ENCODE results near the gene HGFAC. TPM values are rescaled to one million over a fixed set of nuclear protein-coding genes. Genes with fewer than 3 reads are reported as not detected.

Gene HGFAC
- total and polyA plus RNA-seq, 2 of the 13 experiments (the other 11 are each of a cell fraction or from before 2014, with no cell fraction given): 8.5 to 63.6 TPM

- no peak for TF ChIP-seq RFX5 (IDR thresholded peaks at IDR 0.05; ENCODE audit: low read depth, low read length)
- TF ChIP-seq ZBTB33 (CRISPR knock-in tag; IDR thresholded peaks at IDR 0.05): peak; percentile 74
- TF ChIP-seq PRPF4 (IDR thresholded peaks at IDR 0.05; ENCODE audit: low read depth, low read length, poor library complexity, severe bottlenecking): no peak
- TF ChIP-seq PBX3 (CRISPR knock-in tag; IDR thresholded peaks at IDR 0.05; ENCODE audit: borderline replicate concordance): no peak
- peak; percentile 70; the same call in 1 of the 2 replicates for TF ChIP-seq EHMT2 (IDR thresholded peaks at IDR 0.05; ENCODE audit: borderline replicate concordance, low read depth, low read length)
- peak; percentile 75; the same call in 1 of the 2 replicates for TF ChIP-seq ZNF747 (CRISPR knock-in tag; IDR thresholded peaks at IDR 0.05; ENCODE audit: borderline replicate concordance)
- no peak for TF ChIP-seq ZNF672 (CRISPR knock-in tag; IDR thresholded peaks at IDR 0.05)
- no peak for TF ChIP-seq ZNF512B (CRISPR knock-in tag; IDR thresholded peaks at IDR 0.05; ENCODE audit: borderline replicate concordance)
- TF ChIP-seq ZNF343 (CRISPR knock-in tag; IDR thresholded peaks at IDR 0.05): no peak
- no peak for TF ChIP-seq ZNF737 (CRISPR knock-in tag; IDR thresholded peaks at IDR 0.05; ENCODE audit: borderline replicate concordance)
- peak; percentile 95 for TF ChIP-seq ARID5B (CRISPR knock-in tag; IDR thresholded peaks at IDR 0.05)
- peak; percentile 20; the same call in 1 of the 2 replicates for TF ChIP-seq ETV5 (CRISPR knock-in tag; IDR thresholded peaks at IDR 0.05; ENCODE audit: borderline replicate concordance)
- TF ChIP-seq ZNF619 (CRISPR knock-in tag; IDR thresholded peaks at IDR 0.05): no peak
- peak; percentile 58; the same call in 1 of the 2 replicates for TF ChIP-seq NR2F2 (IDR thresholded peaks at IDR 0.05; ENCODE audit: borderline replicate concordance, low read depth)
- TF ChIP-seq TEF (CRISPR knock-in tag; IDR thresholded peaks at IDR 0.05): no peak; the same call in none of the 2 replicates
- peak; percentile 80; the same call in 1 of the 2 replicates for TF ChIP-seq FOXJ3 (CRISPR knock-in tag; IDR thresholded peaks at IDR 0.05; ENCODE audit: borderline replicate concordance)
- no peak for TF ChIP-seq SNAPC2 (CRISPR knock-in tag; IDR thresholded peaks at IDR 0.05)
Measured at GRCh38 chr4:3407930-3408792, 33.6 kb upstream of the HGFAC start (continued).

All from HepG2 (cell line).